HG03175 (cell line): Measurements from ENCODE around the gene NUDT22.

Experiments used
- ATAC-seq: cut with Tn5 transposase; IDR thresholded peaks from one replicate; pipeline ENCODE4 v1.9.1; 2021; ENCODE audit warnings: mild to moderate bottlenecking, moderate library complexity; ENCODE audit not compliant: unreplicated experiment

Gene NUDT22

GRCh38 chr11:64253043-64253442, 27.0 kb downstream of the NUDT22 start:
- no peak for ATAC-seq

GRCh38 chr11:64253481-64253880, 27.4 kb downstream of the NUDT22 start:
- no peak for ATAC-seq

GRCh38 chr11:64254326-64254725, 28.3 kb downstream of the NUDT22 start:
- ATAC-seq = no peak

GRCh38 chr11:64255135-64256128, 29.4 kb downstream of the NUDT22 start:
- no peak for ATAC-seq

- ATAC-seq = no peak
Measured at GRCh38 chr11:64256300-64256699, 30.2 kb downstream of the NUDT22 start.

- ATAC-seq = no peak
Measured at GRCh38 chr11:64258356-64258755, 32.3 kb downstream of the NUDT22 start.

- no peak for ATAC-seq
Measured at GRCh38 chr11:64258946-64259532, 33.0 kb downstream of the NUDT22 start.

- no peak for ATAC-seq
Measured at GRCh38 chr11:64259533-64260067, 33.5 kb downstream of the NUDT22 start.

- ATAC-seq = no peak
Measured at GRCh38 chr11:64260147-64260708, 34.2 kb downstream of the NUDT22 start.

- ATAC-seq = no peak
Measured at GRCh38 chr11:64261556-64262080, 35.5 kb downstream of the NUDT22 start.

GRCh38 chr11:64262271-64263002, 36.4 kb downstream of the NUDT22 start:
- no peak for ATAC-seq

- ATAC-seq = no peak
Measured at GRCh38 chr11:64263021-64263946, 37.2 kb downstream of the NUDT22 start.

GRCh38 chr11:64263947-64264317, 37.9 kb downstream of the NUDT22 start:
- no peak for ATAC-seq

- no peak for ATAC-seq
Measured at GRCh38 chr11:64264371-64264852, 38.3 kb downstream of the NUDT22 start.

GRCh38 chr11:64265176-64266160, 39.4 kb downstream of the NUDT22 start:
- no peak for ATAC-seq

- ATAC-seq = no peak
Measured at GRCh38 chr11:64266339-64266738, 40.3 kb downstream of the NUDT22 start.

GRCh38 chr11:64267207-64267945, 41.3 kb downstream of the NUDT22 start:
- ATAC-seq = no peak
